CD14-positive monocyte (primary cell): Measurements from ENCODE around the gene CAPN3. TPM values are rescaled to one million over a fixed set of nuclear protein-coding genes. Genes with fewer than 3 reads are reported as not detected.

ENCODE experiments used
- DNase-seq, 3 donors: peaks; one replicate each; pipeline ENCODE4 v3.0.0-alpha.2; 2011 to 2022
- H2AFZ ChIP-seq: 2 replicates; pipeline ENCODE4 v1.6.0; 2012; ENCODE audit warnings: mild to moderate bottlenecking, low read depth, low read length, inconsistent platforms; ENCODE audit not compliant: insufficient read depth, poor library complexity, severe bottlenecking
- H3K27ac ChIP-seq, 2 donors: 1 replicate in 1 of 2; 2 replicates in 1 of 2; pipeline ENCODE4 v1.5.1; 2012 to 2013; ENCODE audit warnings: low read length in 2 of 2, control low read depth in 1 of 2, inconsistent platforms in 1 of 2, low read depth in 1 of 2, mild to moderate bottlenecking in 1 of 2
- H3K27me3 ChIP-seq, 2 donors: one replicate each; pipeline versions ENCODE4 v1.6.0 to v1.6.1; 2011 to 2013; ENCODE audit warnings: low read length in 2 of 2; ENCODE audit not compliant: control insufficient read depth in 2 of 2, insufficient read depth in 2 of 2
- H3K36me3 ChIP-seq, 2 donors: replicated peaks in 1 of 2; 1 replicate in 1 of 2; 2 replicates in 1 of 2; pipeline versions ENCODE4 v1.5.1 to v1.6.1; 2012 to 2013; ENCODE audit warnings: low read length in 2 of 2, control low read depth in 1 of 2, inconsistent platforms in 1 of 2, mild to moderate bottlenecking in 1 of 2; ENCODE audit not compliant: insufficient read depth in 2 of 2, control insufficient read depth in 1 of 2
- H3K4me1 ChIP-seq, 2 donors: 1 replicate in 1 of 2; 2 replicates in 1 of 2; pipeline versions ENCODE4 v1.5.1 to v1.6.1; 2012 to 2013; ENCODE audit warnings: low read length in 2 of 2, control low read depth in 1 of 2, inconsistent platforms in 1 of 2, mild to moderate bottlenecking in 1 of 2, moderate library complexity in 1 of 2; ENCODE audit not compliant: insufficient read depth in 2 of 2, control insufficient read depth in 1 of 2
- H3K4me2 ChIP-seq: replicated peaks from 2 replicates; pipeline ENCODE3; 2012; ENCODE audit warnings: low read length, moderate library complexity, mild to moderate bottlenecking; ENCODE audit not compliant: poor library complexity, severe bottlenecking; ENCODE audit errors: extremely low read depth
- H3K4me3 ChIP-seq, 3 experiments: fragments of 200-600 bp in 1 of 3; sonication (generic) in 1 of 3; replicated peaks in 1 of 3; 1 replicate in 2 of 3; 2 replicates in 1 of 3; pipeline ENCODE4 v1.5.1; 2011 to 2013; ENCODE audit warnings: low read length in 3 of 3, mild to moderate bottlenecking in 3 of 3, control low read depth in 2 of 3, low read depth in 2 of 3, inconsistent platforms in 1 of 3, moderate library complexity in 1 of 3
- H3K79me2 ChIP-seq: 2 replicates; pipeline ENCODE4 v1.6.0; 2012; ENCODE audit warnings: mild to moderate bottlenecking, control low read depth, inconsistent platforms, low read length, moderate library complexity; ENCODE audit not compliant: insufficient read depth
- H3K9ac ChIP-seq: 2 replicates; pipeline ENCODE4 v1.6.0; 2017; ENCODE audit warnings: low read length, mild to moderate bottlenecking; ENCODE audit not compliant: insufficient read depth, poor library complexity, severe bottlenecking
- H3K9me3 ChIP-seq, 2 donors: replicated peaks in 1 of 2; 1 replicate in 1 of 2; 2 replicates in 1 of 2; pipeline versions ENCODE4 v1.5.1 to v1.6.1; 2012 to 2013; ENCODE audit warnings: low read length in 2 of 2, control low read depth in 1 of 2; ENCODE audit not compliant: control insufficient read depth in 1 of 2, insufficient read depth in 1 of 2
- H4K20me1 ChIP-seq: 2 replicates; pipeline ENCODE4 v1.6.0; 2012; ENCODE audit warnings: mild to moderate bottlenecking, low read length, control low read depth, moderate library complexity; ENCODE audit not compliant: insufficient read depth
- H3K27ac Mint-ChIP-seq, 7 donors: one replicate each; pipeline ENCODE4 v1.8.0; 2020; ENCODE audit warnings: mild to moderate bottlenecking in 7 of 7, mixed read lengths in 7 of 7, moderate library complexity in 6 of 7, inconsistent platforms in 2 of 7
- H3K27me3 Mint-ChIP-seq, 3 donors: one replicate each; pipeline ENCODE4 v1.8.0; 2021 to 2022; ENCODE audit warnings: low read depth in 3 of 3, mild to moderate bottlenecking in 3 of 3, mixed read lengths in 3 of 3, moderate library complexity in 3 of 3, inconsistent platforms in 1 of 3
- H3K36me3 Mint-ChIP-seq, 2 donors: one replicate each; pipeline ENCODE4 v1.8.0; 2020; ENCODE audit warnings: mixed read lengths in 2 of 2, inconsistent platforms in 1 of 2, mild to moderate bottlenecking in 1 of 2
- H3K4me1 Mint-ChIP-seq: one replicate; pipeline ENCODE4 v1.8.0; 2020; ENCODE audit warnings: mild to moderate bottlenecking, mixed read lengths
- H3K4me3 Mint-ChIP-seq, 2 donors: one replicate each; pipeline ENCODE4 v1.8.0; 2020; ENCODE audit warnings: mild to moderate bottlenecking in 2 of 2, mixed read lengths in 2 of 2, moderate library complexity in 1 of 2
- H3K9me3 Mint-ChIP-seq, 7 donors: one replicate each; pipeline ENCODE4 v1.8.0; 2020 to 2022; ENCODE audit warnings: mixed read lengths in 7 of 7, mild to moderate bottlenecking in 6 of 7, moderate library complexity in 6 of 7, inconsistent platforms in 2 of 7
- WGBS: methylation state at CpG from one replicate; pipeline ENCODE4 v1.1.5; 2013; ENCODE audit warnings: missing lambda C conversion rate; ENCODE audit not compliant: insufficient coverage; 5-methylcytosine and 5-hydroxymethylcytosine counted together
- intact Hi-C, 2 donors: fragments of 100-400 bp; cut with micrococcal nuclease; formaldehyde crosslinking; loops; one replicate each; pipeline versions ENCODE4 v1.15.0 to v1.15.1; 2023
- polyA plus RNA-seq, 3 donors: library from polyadenylated mRNA; depleted of rRNA in 1 of 3; unstranded in 2 of 3; stranded (reverse) in 1 of 3; fragments of 300-500 nt in 2 of 3; fragments of >200 nt in 1 of 3; fragmentation: Illumina TruSeq in 2 of 3; gene quantifications; 1 replicate in 2 of 3; 2 replicates in 1 of 3; pipeline ENCODE4 v1.2.3, GENCODE V29; 2012 to 2021
- TF ChIP-seq, protein P1 (sequence below): fragments of 200-600 bp; IDR thresholded peaks from one replicate; pipeline ENCODE4 v1.8.0; 2022; ENCODE audit warnings: antibody characterized with exemption, mild to moderate bottlenecking

Gene CAPN3
- polyA plus RNA-seq, 3 donors, result 2.9 to 76.5 (median 3.6) TPM

- peak overlapping the region in 3 of 7 donors; percentile 22 to 30 (median 26) for H3K27ac Mint-ChIP-seq
- H3K36me3 Mint-ChIP-seq, result peaks cover 50 to 62% of the 10 kb centered on the region in 2 donors
These were observed 49.7 kb downstream of the CAPN3 start for GRCh38 chr15:42409011-42409410.

DNA sequence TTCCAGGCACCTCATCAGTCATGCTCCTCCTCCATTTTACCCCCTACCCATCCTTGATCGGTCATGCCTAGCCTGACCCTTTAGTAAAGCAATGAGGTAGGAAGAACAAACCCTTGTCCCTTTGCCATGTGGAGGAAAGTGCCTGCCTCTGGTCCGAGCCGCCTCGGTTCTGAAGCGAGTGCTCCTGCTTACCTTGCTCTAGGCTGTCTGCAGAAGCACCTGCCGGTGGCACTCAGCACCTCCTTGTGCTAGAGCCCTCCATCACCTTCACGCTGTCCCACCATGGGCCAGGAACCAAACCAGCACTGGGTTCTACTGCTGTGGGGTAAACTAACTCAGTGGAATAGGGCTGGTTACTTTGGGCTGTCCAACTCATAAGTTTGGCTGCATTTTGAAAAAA is 52.6 kb downstream of the CAPN3 start:
- Histone ChIP-seq H3K4me2 (no peak overlapping the region), H3K9me3 (no peaks in the 10 kb centered on the region), H3K36me3 (peaks cover 70 to 81% of the 10 kb centered on the region in 2 donors), H3K27ac (no peak overlapping the region), H2AFZ (no peak overlapping the region), H3K4me1 (no peaks in the 10 kb centered on the region), H3K9ac (no peak overlapping the region), H3K4me3 (no peak overlapping the region), H4K20me1 (peaks cover 63% of the 10 kb centered on the region), H3K79me2 (no peaks in the 10 kb centered on the region), H3K27me3 (no peaks in the 10 kb centered on the region)
- Mint-ChIP-seq H3K4me1 (no peaks in the 10 kb centered on the region), H3K4me3 (no peak overlapping the region), H3K9me3 (no peaks in the 10 kb centered on the region), H3K27me3 (peaks cover 0 to 2% (median 1%) of the 10 kb centered on the region in 3 donors), H3K36me3 (peaks cover 63 to 80% of the 10 kb centered on the region in 2 donors), H3K27ac (no peak overlapping the region)
- 100% methylated on average over 6 of the region's 7 CpGs for WGBS
- no peak for DNase-seq
- intact Hi-C loops, result no loop called here
- TF ChIP-seq, protein P1, sequence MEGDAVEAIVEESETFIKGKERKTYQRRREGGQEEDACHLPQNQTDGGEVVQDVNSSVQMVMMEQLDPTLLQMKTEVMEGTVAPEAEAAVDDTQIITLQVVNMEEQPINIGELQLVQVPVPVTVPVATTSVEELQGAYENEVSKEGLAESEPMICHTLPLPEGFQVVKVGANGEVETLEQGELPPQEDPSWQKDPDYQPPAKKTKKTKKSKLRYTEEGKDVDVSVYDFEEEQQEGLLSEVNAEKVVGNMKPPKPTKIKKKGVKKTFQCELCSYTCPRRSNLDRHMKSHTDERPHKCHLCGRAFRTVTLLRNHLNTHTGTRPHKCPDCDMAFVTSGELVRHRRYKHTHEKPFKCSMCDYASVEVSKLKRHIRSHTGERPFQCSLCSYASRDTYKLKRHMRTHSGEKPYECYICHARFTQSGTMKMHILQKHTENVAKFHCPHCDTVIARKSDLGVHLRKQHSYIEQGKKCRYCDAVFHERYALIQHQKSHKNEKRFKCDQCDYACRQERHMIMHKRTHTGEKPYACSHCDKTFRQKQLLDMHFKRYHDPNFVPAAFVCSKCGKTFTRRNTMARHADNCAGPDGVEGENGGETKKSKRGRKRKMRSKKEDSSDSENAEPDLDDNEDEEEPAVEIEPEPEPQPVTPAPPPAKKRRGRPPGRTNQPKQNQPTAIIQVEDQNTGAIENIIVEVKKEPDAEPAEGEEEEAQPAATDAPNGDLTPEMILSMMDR, result no peak

More at GRCh38 chr15:42409011-42409410, 49.7 kb downstream of the CAPN3 start:
- Histone ChIP-seq H3K4me3 (no peak overlapping the region), H3K4me1 (no peaks in the 10 kb centered on the region), H3K9me3 (no peaks in the 10 kb centered on the region), H3K79me2 (no peaks in the 10 kb centered on the region), H3K4me2 (no peak overlapping the region), H3K27me3 (no peaks in the 10 kb centered on the region), H3K36me3 (peaks cover 47 to 74% of the 10 kb centered on the region in 2 donors), H3K9ac (no peak overlapping the region), H2AFZ (no peak overlapping the region), H4K20me1 (peaks cover 52% of the 10 kb centered on the region), H3K27ac (no peak overlapping the region)
- intact Hi-C loops, result no loop called here
- Mint-ChIP-seq H3K4me3 (no peak overlapping the region), H3K9me3 (no peaks in the 10 kb centered on the region), H3K4me1 (no peaks in the 10 kb centered on the region), H3K27me3 (peaks cover 0 to 2% (median 1%) of the 10 kb centered on the region in 3 donors)
- 97% methylated on average over 7 of the region's 9 CpGs for WGBS
- DNase-seq, result no peak
- TF ChIP-seq, protein P1, result no peak
